GM12801 (cell line): ENCODE data around the gene PRKCG.

Experiments
- TF ChIP-seq, protein P1 (sequence below): IDR thresholded peaks from one replicate; pipeline ENCODE4 v1.5.1; 2011; ENCODE audit warnings: control low read depth; ENCODE audit not compliant: insufficient read length; ENCODE audit errors: extremely low read depth

PRKCG gene

DNA sequence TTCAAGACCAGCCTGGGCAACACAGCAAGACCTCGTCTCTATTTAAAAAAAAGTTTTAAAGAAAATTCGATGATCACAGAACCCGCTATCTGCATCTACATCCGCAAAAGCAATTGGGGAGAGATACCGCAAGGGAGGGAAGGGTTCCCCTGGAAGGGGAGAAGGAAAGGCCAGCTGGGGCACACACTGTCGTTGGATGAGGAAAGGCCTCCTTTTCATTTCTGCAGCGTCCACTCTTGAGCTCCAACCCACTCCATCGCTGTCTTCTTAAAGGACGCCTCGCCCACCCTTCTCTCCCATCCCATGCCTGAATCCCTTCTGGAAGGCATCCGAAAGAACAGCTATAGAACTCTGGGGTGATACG, 3.2 kb upstream of the PRKCG start:
- TF ChIP-seq, protein P1, sequence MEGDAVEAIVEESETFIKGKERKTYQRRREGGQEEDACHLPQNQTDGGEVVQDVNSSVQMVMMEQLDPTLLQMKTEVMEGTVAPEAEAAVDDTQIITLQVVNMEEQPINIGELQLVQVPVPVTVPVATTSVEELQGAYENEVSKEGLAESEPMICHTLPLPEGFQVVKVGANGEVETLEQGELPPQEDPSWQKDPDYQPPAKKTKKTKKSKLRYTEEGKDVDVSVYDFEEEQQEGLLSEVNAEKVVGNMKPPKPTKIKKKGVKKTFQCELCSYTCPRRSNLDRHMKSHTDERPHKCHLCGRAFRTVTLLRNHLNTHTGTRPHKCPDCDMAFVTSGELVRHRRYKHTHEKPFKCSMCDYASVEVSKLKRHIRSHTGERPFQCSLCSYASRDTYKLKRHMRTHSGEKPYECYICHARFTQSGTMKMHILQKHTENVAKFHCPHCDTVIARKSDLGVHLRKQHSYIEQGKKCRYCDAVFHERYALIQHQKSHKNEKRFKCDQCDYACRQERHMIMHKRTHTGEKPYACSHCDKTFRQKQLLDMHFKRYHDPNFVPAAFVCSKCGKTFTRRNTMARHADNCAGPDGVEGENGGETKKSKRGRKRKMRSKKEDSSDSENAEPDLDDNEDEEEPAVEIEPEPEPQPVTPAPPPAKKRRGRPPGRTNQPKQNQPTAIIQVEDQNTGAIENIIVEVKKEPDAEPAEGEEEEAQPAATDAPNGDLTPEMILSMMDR, result no peak

DNA sequence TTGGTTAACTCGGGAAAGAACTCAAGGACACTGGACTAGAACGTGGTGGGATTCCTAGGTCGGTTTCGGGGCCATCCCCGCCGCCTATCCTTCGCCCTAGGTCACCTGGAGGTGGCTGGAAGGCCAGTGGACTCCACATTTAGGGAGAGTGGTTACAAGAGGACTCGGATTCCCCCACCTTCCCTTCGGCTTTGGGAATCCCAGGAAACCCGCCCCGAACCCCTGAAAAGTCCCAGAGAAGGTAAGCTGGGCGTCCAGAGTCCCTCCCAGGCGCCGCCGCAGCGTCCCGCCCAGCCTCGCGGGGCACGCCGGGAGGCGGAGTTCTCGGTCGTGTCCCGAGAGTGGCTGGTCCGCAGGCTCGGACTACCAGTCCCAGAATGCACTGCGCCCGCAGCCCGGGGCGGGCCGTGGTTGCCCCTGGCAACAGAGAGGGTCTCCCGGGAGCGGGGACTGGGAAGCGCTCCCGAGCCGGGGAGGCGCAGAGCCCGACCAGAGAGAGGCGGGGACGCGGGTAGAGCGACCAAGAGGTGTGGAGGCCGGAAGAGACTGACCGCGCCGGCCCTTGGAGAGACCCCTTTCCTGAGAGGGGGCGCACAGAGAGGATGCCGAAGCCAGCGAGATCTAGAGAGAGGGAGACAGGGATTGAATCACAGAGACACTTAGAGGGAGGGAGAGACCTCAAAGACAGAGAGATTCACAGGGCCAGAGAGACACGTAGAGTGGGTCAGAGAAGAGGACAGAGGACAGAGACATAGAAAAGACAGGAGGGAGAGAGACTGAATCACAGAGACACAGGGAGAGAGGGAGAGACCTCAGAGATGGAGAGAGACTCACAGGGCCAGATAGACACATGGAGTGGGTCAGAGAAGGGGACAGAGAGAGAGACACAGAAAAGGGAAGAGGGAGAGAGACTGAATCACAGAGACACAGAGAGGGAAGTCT, 2.6 kb upstream of the PRKCG start:
- TF ChIP-seq, protein P1, result no peak

DNA sequence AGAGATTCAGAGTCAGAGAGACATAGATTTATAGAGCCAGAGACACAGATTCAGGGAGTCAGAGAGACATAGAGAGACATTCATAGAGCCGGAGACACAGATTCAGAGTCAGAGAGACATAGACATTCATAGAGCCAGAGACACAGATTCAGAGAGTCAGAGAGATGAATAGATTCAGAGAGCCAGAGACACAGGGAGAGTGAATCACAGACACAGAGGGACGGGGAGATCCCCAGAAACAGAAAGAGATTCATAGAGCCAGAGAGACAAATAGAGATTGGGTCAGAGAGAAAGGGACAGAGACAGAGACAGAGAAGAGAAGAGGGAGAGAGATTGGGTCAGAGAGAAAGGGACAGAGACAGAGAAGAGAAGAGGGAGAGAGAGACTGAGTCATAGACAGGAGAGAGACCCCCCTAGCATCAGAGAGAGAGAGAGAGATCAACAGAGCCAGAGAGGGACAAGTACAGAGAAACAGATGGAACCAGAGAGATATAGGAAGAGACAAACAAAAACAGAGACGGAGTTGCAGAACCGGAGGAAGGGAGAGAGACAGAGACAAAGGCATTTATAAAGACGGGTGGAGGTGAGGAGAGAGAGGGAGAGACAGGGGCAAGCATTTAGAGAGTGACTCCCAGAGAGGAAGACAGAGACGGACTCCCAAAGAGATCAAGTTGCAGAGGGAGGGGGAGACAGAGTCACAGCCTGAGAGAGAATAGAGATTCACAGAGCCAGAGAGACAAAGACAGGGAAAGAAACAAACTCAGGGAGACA, 1.1 kb upstream of the PRKCG start:
- TF ChIP-seq, protein P1, result no peak

DNA sequence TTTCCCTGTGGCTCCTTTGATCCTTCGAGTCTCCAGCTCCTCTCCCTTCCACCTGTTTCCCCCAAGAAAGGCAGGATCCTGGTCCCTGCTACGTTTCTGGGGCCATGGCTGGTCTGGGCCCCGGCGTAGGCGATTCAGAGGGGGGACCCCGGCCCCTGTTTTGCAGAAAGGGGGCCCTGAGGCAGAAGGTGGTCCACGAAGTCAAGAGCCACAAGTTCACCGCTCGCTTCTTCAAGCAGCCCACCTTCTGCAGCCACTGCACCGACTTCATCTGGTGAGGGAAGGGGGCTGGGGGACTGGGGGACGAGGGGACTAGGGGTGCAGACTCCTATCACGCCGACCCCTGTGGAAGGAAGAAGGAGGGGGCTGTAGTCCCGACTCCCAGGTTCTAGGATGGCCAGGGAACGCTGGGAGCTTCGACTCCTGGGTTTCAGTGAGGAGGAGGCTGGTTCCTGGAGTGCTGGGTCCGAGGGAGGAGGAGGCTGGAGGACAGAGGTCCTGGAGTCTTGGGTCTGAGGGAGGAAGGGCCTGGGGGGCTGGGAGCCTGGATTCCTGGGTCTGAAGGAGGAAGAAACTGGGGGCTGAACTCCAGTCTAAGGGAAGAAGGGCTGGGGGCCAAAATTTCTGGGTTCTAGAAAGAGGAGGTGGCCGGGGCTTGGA, 524 bp downstream of the PRKCG start:
- TF ChIP-seq, protein P1, result no peak

DNA sequence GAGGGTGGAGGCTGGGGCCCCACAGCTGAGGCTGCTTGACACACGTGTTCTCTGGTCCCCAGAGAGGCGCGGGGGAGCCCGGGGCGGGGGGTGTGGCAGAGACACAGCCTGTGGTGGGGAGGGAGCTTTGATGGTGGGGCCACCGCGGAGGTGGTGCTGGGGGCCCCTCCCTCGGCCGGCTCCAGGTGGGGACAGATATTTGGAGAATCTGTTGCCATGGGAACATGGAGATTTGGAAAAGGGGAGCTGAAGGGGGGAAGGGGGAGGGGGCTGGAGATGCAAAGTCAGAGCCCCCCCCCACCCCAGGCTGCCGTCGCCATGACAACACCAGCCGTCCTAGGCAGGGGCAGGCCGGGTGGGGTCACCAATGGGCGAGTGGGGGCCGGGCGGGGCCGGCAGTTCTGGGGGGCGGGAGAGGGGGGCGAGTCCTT, 1.2 kb downstream of the PRKCG start:
- TF ChIP-seq, protein P1, result no peak

DNA sequence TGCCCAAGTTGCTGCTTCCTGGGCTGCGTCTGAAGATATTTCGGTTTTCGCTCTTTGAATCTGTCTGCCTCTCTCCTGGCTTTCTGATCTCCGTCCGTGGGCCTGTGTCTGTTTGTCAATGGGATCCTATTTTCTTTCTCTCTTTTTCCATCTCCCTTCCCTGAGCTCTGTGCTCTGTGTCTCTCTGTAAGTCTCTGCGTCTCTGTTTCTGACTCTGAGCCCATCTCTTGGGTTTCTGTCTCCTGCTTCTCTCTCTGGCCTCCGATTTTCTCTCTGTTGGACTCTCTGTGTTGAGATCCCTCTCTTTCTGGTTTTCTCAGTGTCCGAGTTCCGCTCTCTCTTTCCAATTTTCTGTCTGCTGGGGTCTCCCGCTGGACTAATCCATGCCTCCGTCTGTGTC, 1.7 kb downstream of the PRKCG start:
- TF ChIP-seq, protein P1, result no peak

DNA sequence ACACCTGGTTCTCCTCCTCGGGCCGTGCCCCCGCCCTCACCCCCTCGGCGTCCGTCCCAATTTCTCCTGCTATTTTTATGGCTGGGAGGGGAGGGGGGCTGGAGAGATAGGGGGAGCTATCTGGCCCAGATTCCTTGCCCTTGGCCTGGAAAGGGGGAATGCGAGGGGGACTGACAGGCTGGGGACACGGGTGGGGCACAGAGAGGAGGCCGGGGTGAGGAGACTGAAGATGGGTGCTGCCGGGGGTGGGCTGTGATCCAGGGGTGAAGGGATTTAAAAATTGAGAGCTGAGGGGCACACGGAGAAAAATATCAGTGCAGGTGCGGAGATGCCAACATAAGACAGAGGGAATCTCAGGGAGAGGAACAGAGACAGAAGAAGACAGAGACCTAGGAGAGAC, 2.3 kb downstream of the PRKCG start:
- TF ChIP-seq, protein P1, result no peak
